ENCODE results near the gene PLVAP.

Gene PLVAP

DNA sequence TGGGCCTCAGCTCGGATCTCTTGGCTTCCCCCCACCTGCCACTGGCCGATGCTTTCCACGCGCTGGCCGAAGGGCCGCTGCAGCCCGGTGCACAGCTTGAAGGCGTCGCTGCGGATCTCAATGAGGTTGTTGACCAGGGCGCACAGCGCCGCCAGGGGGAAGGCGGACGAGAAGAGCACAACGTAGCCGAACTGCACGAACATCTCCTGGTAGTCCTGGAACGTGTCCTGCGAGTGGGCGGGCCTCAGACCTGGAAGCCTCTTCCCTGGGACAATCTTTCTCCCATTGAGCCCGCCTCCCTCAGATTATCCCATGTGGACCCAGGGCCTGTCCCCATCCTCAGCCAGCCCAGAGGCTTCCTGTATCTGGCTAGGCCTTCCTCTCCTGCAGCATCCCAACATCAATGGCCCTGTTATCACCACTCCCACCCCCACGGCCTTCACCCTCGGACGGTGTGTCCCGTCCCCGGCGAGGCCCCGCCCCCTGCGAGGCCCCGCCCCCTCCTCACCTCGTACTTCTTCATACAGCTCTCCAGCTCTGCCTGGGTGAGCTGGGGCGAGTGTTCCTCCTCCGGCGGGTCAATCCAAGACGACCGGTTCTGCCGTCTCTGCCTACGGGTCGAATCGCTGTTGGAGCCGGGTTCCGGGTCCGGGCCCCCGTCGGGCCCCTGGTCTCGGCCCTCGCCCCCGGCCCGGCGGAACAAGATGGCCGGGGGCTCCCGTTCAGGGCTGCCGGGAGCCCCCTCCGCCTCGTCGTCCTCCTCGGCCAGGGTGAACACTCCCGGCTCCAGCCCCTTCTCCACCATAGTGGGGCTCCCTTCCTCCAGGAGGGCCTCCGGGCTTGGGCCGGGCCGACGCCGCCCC, 49.3 kb downstream of the PLVAP start:
- in situ Hi-C loops (cut with MboI; ENCODE audit: low sequenced_read_pairs, unreplicated experiment), result no loop called here
- TF ChIP-seq, protein P1, sequence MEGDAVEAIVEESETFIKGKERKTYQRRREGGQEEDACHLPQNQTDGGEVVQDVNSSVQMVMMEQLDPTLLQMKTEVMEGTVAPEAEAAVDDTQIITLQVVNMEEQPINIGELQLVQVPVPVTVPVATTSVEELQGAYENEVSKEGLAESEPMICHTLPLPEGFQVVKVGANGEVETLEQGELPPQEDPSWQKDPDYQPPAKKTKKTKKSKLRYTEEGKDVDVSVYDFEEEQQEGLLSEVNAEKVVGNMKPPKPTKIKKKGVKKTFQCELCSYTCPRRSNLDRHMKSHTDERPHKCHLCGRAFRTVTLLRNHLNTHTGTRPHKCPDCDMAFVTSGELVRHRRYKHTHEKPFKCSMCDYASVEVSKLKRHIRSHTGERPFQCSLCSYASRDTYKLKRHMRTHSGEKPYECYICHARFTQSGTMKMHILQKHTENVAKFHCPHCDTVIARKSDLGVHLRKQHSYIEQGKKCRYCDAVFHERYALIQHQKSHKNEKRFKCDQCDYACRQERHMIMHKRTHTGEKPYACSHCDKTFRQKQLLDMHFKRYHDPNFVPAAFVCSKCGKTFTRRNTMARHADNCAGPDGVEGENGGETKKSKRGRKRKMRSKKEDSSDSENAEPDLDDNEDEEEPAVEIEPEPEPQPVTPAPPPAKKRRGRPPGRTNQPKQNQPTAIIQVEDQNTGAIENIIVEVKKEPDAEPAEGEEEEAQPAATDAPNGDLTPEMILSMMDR (IDR thresholded peaks at IDR 0.05; ENCODE audit: borderline replicate concordance, control extremely low read depth, extremely low read depth, insufficient read depth, missing control alignments), result no peak
- DNase-seq (ENCODE audit: low spot score), result peak; percentile 87

DNA sequence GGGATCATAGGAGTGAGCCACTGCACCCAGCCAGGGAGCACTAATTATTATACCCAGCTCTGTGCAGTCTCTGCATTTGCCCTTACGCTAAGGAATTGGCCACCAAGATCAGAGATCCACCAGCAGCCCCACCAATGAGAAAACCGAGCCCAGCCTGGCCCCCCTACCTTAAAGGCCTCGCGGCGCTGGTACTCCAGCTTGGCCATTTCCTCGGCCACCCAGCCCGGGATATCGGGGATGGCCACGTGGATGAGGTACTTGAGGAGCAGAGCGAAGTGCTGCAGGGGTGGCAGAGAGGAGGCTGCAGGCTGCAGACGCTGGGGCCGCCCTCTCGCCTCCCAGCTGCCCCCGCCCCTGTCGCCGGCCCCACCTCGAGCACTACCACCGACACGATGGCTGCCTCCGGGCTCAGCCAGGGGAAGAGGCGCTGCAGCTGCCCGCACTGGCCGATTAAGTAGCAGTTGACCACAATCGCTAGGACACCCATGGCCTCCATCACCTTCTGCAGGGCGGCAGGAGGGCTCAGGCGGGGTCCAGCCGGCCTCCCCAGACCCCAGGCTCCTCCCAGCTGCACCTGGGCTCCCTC, 50.0 kb downstream of the PLVAP start:
- in situ Hi-C loops (cut with MboI; ENCODE audit: low sequenced_read_pairs, unreplicated experiment), result no loop called here
- no peak for DNase-seq (ENCODE audit: low spot score)
- TF ChIP-seq, protein P1 (IDR thresholded peaks at IDR 0.05; ENCODE audit: borderline replicate concordance, control extremely low read depth, extremely low read depth, insufficient read depth, missing control alignments), result no peak

DNA sequence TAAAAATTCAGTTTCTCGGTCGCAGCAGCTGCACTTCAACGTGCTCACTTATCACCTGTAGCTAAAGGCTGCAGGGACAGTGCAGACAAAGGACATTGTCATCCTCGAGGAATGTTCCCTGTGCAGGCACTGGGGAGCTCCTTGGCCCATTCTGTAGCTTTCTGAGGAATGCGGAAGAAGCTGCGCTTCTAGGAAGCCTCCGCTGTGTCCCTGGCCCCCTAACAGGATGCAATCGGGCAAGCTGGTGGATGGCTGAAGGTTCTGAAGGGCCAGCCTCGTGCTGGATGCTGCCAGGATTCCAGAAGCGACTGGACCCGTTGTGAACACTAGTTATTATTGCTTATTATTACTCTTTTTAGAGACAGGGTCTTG, 50.6 kb downstream of the PLVAP start:
- in situ Hi-C loops (cut with MboI; ENCODE audit: low sequenced_read_pairs, unreplicated experiment), result no loop called here
- no peak for DNase-seq (ENCODE audit: low spot score)
- TF ChIP-seq, protein P1 (IDR thresholded peaks at IDR 0.05; ENCODE audit: borderline replicate concordance, control extremely low read depth, extremely low read depth, insufficient read depth, missing control alignments), result no peak

DNA sequence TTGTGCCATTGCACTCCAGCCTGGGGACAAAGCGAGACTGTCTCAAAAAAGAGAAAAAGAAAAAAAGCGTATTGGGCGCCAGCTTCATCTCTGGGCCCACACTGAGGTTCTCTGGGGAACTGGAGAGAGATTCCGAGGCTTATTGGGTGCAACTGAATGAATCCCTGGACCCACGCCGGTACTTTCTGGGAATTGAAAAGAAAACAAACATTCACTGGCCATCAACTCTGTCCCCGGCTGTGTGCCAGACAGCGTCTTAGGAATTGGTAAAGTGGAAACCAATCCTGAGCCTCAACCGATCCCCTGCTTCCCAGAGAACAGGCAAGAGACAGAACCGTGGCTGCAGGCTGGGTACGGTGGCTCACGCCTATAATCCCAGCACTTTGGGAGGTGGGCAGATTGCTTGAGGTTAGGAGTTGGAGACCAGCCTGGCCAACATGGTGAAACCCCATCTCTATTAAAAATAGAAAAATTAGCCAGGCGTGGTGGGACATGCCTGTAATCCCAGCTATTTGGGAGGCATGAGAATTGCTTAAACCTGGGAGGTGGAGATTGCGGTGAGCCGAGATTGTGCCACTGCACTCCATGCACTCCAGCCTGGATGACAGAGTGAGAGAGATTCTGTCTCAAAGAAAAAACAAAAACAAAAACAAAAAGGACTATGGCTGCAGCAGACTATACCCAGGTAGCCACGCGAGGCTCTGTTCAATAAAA, 51.1 kb downstream of the PLVAP start:
- TF ChIP-seq, protein P1 (IDR thresholded peaks at IDR 0.05; ENCODE audit: borderline replicate concordance, control extremely low read depth, extremely low read depth, insufficient read depth, missing control alignments), result no peak
- no peak for DNase-seq (ENCODE audit: low spot score)
- in situ Hi-C loops (cut with MboI; ENCODE audit: low sequenced_read_pairs, unreplicated experiment), result no loop called here

DNA sequence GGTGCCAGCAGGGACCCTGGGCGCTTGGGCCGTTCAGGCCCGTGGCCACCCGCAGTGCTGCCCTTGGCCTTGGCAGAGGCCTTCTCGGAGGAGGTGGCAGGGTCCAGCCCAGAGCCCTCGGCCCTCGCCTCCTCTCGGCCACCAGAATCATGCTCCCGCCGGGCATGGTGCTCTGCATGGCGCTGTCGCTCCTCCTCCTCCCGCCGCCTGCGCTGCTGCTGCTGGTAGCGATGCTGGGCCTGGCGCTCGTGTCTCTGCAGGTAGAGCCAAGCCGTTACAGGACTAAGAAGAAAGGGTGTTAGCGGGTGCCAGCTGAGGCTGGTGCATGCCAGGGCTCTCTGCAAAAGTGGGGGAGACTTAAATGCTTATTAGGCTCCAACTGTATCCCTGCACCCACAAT, 52.0 kb downstream of the PLVAP start:
- in situ Hi-C loops (cut with MboI; ENCODE audit: low sequenced_read_pairs, unreplicated experiment), result no loop called here
- TF ChIP-seq, protein P1 (IDR thresholded peaks at IDR 0.05; ENCODE audit: borderline replicate concordance, control extremely low read depth, extremely low read depth, insufficient read depth, missing control alignments), result no peak
- no peak for DNase-seq (ENCODE audit: low spot score)

DNA sequence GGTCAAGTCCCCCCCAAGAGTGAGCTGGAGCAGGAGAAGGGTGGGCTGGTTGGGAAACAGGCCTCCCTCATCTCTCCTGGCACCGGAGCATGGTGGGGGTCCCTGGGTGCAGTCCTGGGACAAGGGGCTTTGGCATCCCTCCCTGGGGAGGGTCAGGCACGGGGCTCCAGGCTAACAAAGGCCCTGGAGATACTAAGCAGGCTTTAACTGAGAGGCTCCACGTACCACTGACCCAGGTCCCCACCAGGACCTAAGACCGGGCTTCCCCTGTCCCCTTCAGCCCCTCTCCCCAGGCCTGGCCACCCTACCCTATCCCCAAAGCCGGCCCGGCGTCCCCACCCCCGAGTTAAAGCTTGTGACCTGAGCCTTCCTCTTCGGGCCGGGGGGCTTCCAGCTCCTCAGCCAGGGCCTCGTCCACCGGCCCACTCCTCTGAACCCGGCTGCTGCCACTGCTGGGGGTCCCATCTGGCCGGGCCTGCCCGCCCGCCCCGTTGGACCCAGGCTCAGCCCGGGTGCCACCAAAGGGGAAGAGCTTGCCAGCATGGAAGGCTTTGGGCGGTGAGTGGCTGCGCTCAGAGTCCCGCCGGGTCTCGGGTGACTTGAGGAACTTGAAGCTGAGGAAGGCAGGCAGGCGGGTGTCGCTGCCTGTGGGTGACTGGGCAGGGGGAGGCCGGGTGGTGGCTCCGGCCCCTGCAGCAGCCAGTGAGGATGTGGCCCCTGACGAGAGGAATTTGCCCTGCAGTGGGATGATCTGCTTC, 52.6 kb downstream of the PLVAP start:
- TF ChIP-seq, protein P1 (IDR thresholded peaks at IDR 0.05; ENCODE audit: borderline replicate concordance, control extremely low read depth, extremely low read depth, insufficient read depth, missing control alignments), result no peak
- in situ Hi-C loops (cut with MboI; ENCODE audit: low sequenced_read_pairs, unreplicated experiment), result no loop called here

More for the DNA sequence above, 52.6 kb downstream of the PLVAP start:
- DNase-seq (ENCODE audit: low spot score), result no peak

All from GM13976 (cell line).